ENCODE measurements around the gene DMD. TPM values are rescaled to one million over a fixed set of nuclear protein-coding genes. Genes with fewer than 3 reads are reported as not detected.

The DMD gene
- total RNA-seq, 1 donor from 2014 or later: 0.64 TPM

- intact Hi-C loops (cut with micrococcal nuclease): loop anchor here (2.0 kb wide), 1 partner anchor 446 kb away; no protein-coding TSS in a partner anchor
These were observed 1998.2 kb downstream of the DMD start for GRCh38 chrX:31212856-31213748.

GRCh38 chrX:31209005-31209628 is 2002.2 kb downstream of the DMD start:
- intact Hi-C loops (cut with micrococcal nuclease): no loop called here

GRCh38 chrX:31201503-31201902 is 2009.8 kb downstream of the DMD start:
- intact Hi-C loops (cut with micrococcal nuclease): no loop called here

- intact Hi-C loops (cut with micrococcal nuclease): no loop called here
These were observed 2010.9 kb downstream of the DMD start for GRCh38 chrX:31200430-31200829.

GRCh38 chrX:31199840-31200114 is 2011.6 kb downstream of the DMD start:
- intact Hi-C loops (cut with micrococcal nuclease): no loop called here

- intact Hi-C loops (cut with micrococcal nuclease): no loop called here
These were observed 2012.1 kb downstream of the DMD start for GRCh38 chrX:31199056-31199839.

- intact Hi-C loops (cut with micrococcal nuclease): no loop called here
These were observed 2021.0 kb downstream of the DMD start for GRCh38 chrX:31190221-31190975.

GRCh38 chrX:31186693-31187338 is 2024.5 kb downstream of the DMD start:
- intact Hi-C loops (cut with micrococcal nuclease): no loop called here

GRCh38 chrX:31185884-31186283 is 2025.5 kb downstream of the DMD start:
- intact Hi-C loops (cut with micrococcal nuclease): no loop called here

GRCh38 chrX:31181377-31182000 is 2029.9 kb downstream of the DMD start:
- intact Hi-C loops (cut with micrococcal nuclease): no loop called here

GRCh38 chrX:31179203-31179602 is 2032.1 kb downstream of the DMD start:
- intact Hi-C loops (cut with micrococcal nuclease): no loop called here

- intact Hi-C loops (cut with micrococcal nuclease): no loop called here
These were observed 2032.6 kb downstream of the DMD start for GRCh38 chrX:31178769-31179125.

- intact Hi-C loops (cut with micrococcal nuclease): no loop called here
These were observed 2033.1 kb downstream of the DMD start for GRCh38 chrX:31178064-31178768.

- intact Hi-C loops (cut with micrococcal nuclease): no loop called here
These were observed 2040.6 kb downstream of the DMD start for GRCh38 chrX:31170792-31171191.

- intact Hi-C loops (cut with micrococcal nuclease): no loop called here
These were observed 2042.8 kb downstream of the DMD start for GRCh38 chrX:31168551-31168950.

GRCh38 chrX:31166832-31167231 is 2044.5 kb downstream of the DMD start:
- intact Hi-C loops (cut with micrococcal nuclease): no loop called here

GRCh38 chrX:31166416-31166815 is 2044.9 kb downstream of the DMD start:
- intact Hi-C loops (cut with micrococcal nuclease): no loop called here

GRCh38 chrX:31165241-31166035 is 2045.9 kb downstream of the DMD start:
- intact Hi-C loops (cut with micrococcal nuclease): no loop called here

- intact Hi-C loops (cut with micrococcal nuclease): no loop called here
These were observed 2056.4 kb downstream of the DMD start for GRCh38 chrX:31154946-31155345.
